PC-3 (cell line): ENCODE measurements around the gene TRIM31. TPM values are rescaled to one million over a fixed set of nuclear protein-coding genes. Genes with fewer than 3 reads are reported as not detected.

Experiments
- ATAC-seq: fragments of 200-7000 bp; cut with Tn5 transposase; 2 replicates; pipeline ENCODE4 v1.9.1; 2020; ENCODE audit warnings: mild to moderate bottlenecking, moderate library complexity
- BruUV-seq: library from RNA; stranded (reverse); fragments of 400-500 nt; replicated peaks from 2 replicates; lab custom pipeline; 2021; lab: Mats Ljungman, UMichigan
- CTCF ChIA-PET: fragments of 300-600 bp; sonication (Branson Sonifier 250); formaldehyde crosslinking; loops from one replicate; lab custom pipeline; 2022; ENCODE audit warnings: antibody characterized with exemption; lab: Charles Lee
- POLR2A ChIA-PET: fragments of 300-600 bp; sonication (Branson Sonifier 250); formaldehyde crosslinking; loops from one replicate; lab custom pipeline; 2022; ENCODE audit warnings: antibody characterized with exemption; ENCODE audit not compliant: unreplicated experiment; lab: Charles Lee
- DNase-seq: peaks from one replicate; pipeline ENCODE4 v3.0.0-alpha.2; 2015
- H2AFZ ChIP-seq: fragments of 300-600 bp; sonication (generic); 2 replicates; pipeline ENCODE4 v1.6.0; 2016; ENCODE audit warnings: antibody characterized with exemption, low read length
- H3F3A ChIP-seq: fragments of 300-600 bp; sonication (generic); one replicate; pipeline ENCODE4 v1.6.0; 2017; ENCODE audit warnings: antibody characterized with exemption, low read length, control low read depth, mild to moderate bottlenecking; ENCODE audit not compliant: unreplicated experiment
- H3K27ac ChIP-seq: fragments of 300-600 bp; sonication (generic); 2 replicates; pipeline ENCODE4 v1.5.1; 2016; ENCODE audit warnings: mild to moderate bottlenecking, low read length
- H3K27me3 ChIP-seq: fragments of 300-600 bp; sonication (generic); 2 replicates; pipeline ENCODE4 v1.6.1; 2016; ENCODE audit warnings: low read length, mixed read lengths
- H3K36me3 ChIP-seq: fragments of 300-600 bp; sonication (generic); 2 replicates; pipeline ENCODE4 v1.6.1; 2016; ENCODE audit warnings: low read depth, mixed run types, low read length, mixed read lengths
- H3K4me1 ChIP-seq: fragments of 300-600 bp; sonication (generic); 2 replicates; pipeline ENCODE4 v1.5.1; 2016; ENCODE audit warnings: low read length; ENCODE audit not compliant: insufficient read depth
- H3K4me2 ChIP-seq: fragments of 300-600 bp; sonication (generic); 2 replicates; pipeline ENCODE4 v1.6.0; 2016; ENCODE audit warnings: low read length
- H3K4me3 ChIP-seq: fragments of 300-600 bp; sonication (generic); 2 replicates; pipeline ENCODE4 v1.5.1; 2016; ENCODE audit warnings: mild to moderate bottlenecking, low read length, mixed read lengths
- H3K79me2 ChIP-seq: fragments of 300-600 bp; sonication (generic); 2 replicates; pipeline ENCODE4 v1.6.1; 2017; ENCODE audit warnings: low read length, mixed read lengths
- H3K9ac ChIP-seq: fragments of 300-600 bp; sonication (generic); 2 replicates; pipeline ENCODE4 v1.6.0; 2016; ENCODE audit warnings: mild to moderate bottlenecking, low read length
- H3K9me2 ChIP-seq: fragments of 300-600 bp; sonication (generic); replicated peaks from 2 replicates; pipeline ENCODE4 v1.6.1; 2016; ENCODE audit warnings: mixed run types, low read length, mixed read lengths
- H3K9me3 ChIP-seq: fragments of 300-600 bp; sonication (generic); 2 replicates; pipeline ENCODE4 v1.6.1; 2016; ENCODE audit warnings: low read length, mixed read lengths
- H4K20me1 ChIP-seq: fragments of 300-600 bp; sonication (generic); 2 replicates; pipeline ENCODE4 v1.6.1; 2016; ENCODE audit warnings: low read length, mixed read lengths
- EZH2 ChIP-seq: fragments of 300-600 bp; sonication (generic); IDR thresholded peaks from one replicate; pipeline ENCODE4 v1.6.1; 2017; ENCODE audit warnings: antibody characterized with exemption, mild to moderate bottlenecking, low read length; ENCODE audit not compliant: unreplicated experiment
- EZH2phosphoT487 ChIP-seq: fragments of 300-600 bp; sonication (generic); IDR thresholded peaks from 2 replicates; pipeline ENCODE4 v1.6.1; 2018; ENCODE audit warnings: mild to moderate bottlenecking, antibody characterized with exemption, low read length, borderline replicate concordance
- intact Hi-C: fragments of 100-400 bp; cut with micrococcal nuclease; formaldehyde crosslinking; loops from 2 replicates; pipeline ENCODE4 v1.9.0; 2023
- total RNA-seq: library from RNA; depleted of rRNA; stranded (reverse); fragments of >200 nt; gene quantifications from 2 replicates; pipeline ENCODE4 v1.2.3, GENCODE V29; 2014
- TF ChIP-seq, protein P1 (sequence below): fragments of 300-600 bp; sonication (generic); conservative IDR thresholded peaks from 2 replicates; pipeline ENCODE4 v1.5.1; 2017; ENCODE audit warnings: antibody characterized with exemption, low read depth, mild to moderate bottlenecking, low read length

Gene TRIM31
- total RNA-seq, 1 experiment from 2014 or later, result 0.11 TPM

DNA sequence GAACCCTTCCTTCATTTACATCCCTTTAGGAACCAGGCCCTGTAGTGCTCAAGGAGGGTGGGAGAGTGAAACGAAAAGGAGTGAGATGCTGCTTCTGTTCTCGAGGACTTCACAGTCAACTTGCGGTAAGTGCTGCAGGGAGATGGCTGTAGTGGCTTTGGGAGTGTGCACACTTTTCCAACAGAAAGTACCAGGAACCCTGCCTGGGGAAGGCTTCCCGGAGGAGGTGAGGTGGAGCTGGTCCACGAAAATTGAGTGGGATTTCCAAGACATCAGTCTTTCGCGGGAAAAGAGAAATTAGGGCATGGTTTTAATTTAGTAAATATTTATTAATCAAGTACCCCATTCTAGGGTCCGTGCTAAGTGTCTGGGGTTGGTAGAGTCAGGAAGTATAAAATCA, 12.7 kb downstream of the TRIM31 start:
- H3F3A ChIP-seq, result no peaks in the 10 kb centered on the region
- CTCF ChIA-PET, result no interaction called here
- intact Hi-C loops, result loop anchor here (2.0 kb wide), 2 partner anchors 25 to 309 kb away; partner anchors contain the start of gene RNF39
- POLR2A ChIA-PET, result no interaction called here
- ATAC-seq, result no peak
- H3K4me2 ChIP-seq, result peak overlapping the region; percentile 90
- TF ChIP-seq, protein P1, sequence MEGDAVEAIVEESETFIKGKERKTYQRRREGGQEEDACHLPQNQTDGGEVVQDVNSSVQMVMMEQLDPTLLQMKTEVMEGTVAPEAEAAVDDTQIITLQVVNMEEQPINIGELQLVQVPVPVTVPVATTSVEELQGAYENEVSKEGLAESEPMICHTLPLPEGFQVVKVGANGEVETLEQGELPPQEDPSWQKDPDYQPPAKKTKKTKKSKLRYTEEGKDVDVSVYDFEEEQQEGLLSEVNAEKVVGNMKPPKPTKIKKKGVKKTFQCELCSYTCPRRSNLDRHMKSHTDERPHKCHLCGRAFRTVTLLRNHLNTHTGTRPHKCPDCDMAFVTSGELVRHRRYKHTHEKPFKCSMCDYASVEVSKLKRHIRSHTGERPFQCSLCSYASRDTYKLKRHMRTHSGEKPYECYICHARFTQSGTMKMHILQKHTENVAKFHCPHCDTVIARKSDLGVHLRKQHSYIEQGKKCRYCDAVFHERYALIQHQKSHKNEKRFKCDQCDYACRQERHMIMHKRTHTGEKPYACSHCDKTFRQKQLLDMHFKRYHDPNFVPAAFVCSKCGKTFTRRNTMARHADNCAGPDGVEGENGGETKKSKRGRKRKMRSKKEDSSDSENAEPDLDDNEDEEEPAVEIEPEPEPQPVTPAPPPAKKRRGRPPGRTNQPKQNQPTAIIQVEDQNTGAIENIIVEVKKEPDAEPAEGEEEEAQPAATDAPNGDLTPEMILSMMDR, result no peak
- TF ChIP-seq EZH2phosphoT487 (no peak), EZH2 (no peak)
- no peaks in the 10 kb centered on the region for H3K9me2 ChIP-seq
- peak overlapping the region; percentile 75 for H3K4me3 ChIP-seq
- no peaks in the 10 kb centered on the region for H3K79me2 ChIP-seq
- BruUV-seq, result TSS peak; percentile 30
- no peak overlapping the region for H3K27ac ChIP-seq
- no peaks in the 10 kb centered on the region for H3K9me3 ChIP-seq
- peaks cover 40% of the 10 kb centered on the region for H3K4me1 ChIP-seq
- H3K36me3 ChIP-seq, result no peaks in the 10 kb centered on the region
- H3K9ac ChIP-seq, result peak overlapping the region; percentile 42; the same call in 1 of the 2 replicates
- peak overlapping the region; percentile 92 for H2AFZ ChIP-seq
- no peak for DNase-seq
- H3K27me3 ChIP-seq, result no peaks in the 10 kb centered on the region
- H4K20me1 ChIP-seq, result no peaks in the 10 kb centered on the region

DNA sequence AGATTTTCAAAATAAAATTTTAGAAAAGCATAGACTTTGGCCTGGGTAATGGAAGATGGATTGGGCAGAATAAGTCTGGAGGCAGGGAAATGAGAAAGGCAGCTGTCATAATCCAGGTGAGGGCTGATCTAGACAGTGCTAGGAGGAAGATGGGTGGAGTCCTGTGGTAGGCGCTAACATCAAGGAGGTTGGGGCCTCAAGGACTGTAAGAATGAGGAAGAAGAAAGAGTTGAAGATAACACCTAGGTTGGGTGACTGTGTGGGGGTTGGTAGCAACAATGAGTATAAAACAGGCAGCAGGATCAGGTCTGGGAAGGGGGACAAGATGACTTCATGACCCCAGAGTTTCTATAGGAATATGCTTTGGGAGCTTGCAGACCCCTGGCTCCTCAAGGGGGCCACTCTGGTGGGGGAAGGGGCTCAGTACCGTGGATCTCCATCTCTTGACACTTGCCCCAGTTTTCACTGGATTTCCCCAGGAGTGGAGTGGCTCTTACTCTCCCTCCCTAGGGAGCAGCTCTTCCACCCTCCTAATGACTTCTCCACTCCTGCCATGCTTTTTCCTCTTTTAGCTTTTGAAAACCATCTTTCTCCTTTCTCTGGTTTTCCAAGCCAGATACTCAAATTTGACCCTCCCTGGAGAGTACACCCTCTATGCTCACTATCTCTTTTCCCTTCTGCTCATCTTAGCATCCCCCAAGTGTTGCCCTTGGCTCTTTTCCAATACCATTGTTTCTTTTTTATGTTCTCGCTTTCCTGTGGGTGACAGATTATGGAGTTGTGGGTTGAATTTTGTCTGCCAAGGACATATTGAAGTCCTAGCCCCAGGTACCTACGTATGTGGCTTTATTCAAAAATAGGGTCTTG, 14.8 kb downstream of the TRIM31 start:
- Histone ChIP-seq H3K4me1 (peaks cover 39% of the 10 kb centered on the region), H3K27ac (no peak overlapping the region), H3K27me3 (no peaks in the 10 kb centered on the region), H3K36me3 (no peaks in the 10 kb centered on the region), H3K9me2 (no peaks in the 10 kb centered on the region), H3K4me2 (no peak overlapping the region), H3K9ac (no peak overlapping the region), H3K4me3 (no peak overlapping the region), H2AFZ (no peak overlapping the region), H3F3A (no peaks in the 10 kb centered on the region), H3K9me3 (no peaks in the 10 kb centered on the region), H3K79me2 (no peaks in the 10 kb centered on the region), H4K20me1 (no peaks in the 10 kb centered on the region)
- DNase-seq, result no peak
- POLR2A ChIA-PET, result no interaction called here
- CTCF ChIA-PET, result no interaction called here
- intact Hi-C loops, result no loop called here
- ATAC-seq, result no peak
- BruUV-seq, result no TSS peak
- TF ChIP-seq EZH2phosphoT487, result no peak
- no peak for TF ChIP-seq EZH2
- TF ChIP-seq, protein P1, result no peak

DNA sequence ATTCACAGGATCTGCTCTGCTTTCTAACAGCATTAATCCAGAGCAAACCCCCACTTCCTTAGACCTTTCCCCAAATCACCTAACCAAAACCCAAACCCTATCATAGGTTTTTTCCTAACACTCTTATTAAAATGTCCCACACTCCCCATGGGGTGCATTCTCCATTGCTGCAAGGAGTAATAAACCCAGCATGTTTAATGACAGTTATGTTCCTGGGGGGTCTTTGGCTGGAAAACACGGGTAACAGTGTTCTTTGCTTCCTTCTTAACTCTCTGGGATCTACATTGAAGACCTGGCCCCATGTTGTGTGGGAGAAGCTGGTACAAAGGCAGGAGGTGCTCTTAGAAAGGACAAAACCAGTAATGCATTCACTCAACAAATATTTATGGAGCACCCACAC, 16.1 kb downstream of the TRIM31 start:
- TF ChIP-seq, protein P1, result no peak
- TF ChIP-seq EZH2 (no peak), EZH2phosphoT487 (no peak)
- Histone ChIP-seq H3K27ac (no peak overlapping the region), H3K79me2 (no peaks in the 10 kb centered on the region), H2AFZ (no peak overlapping the region), H3K4me3 (no peak overlapping the region), H3K27me3 (no peaks in the 10 kb centered on the region), H3K9ac (no peak overlapping the region), H4K20me1 (no peaks in the 10 kb centered on the region), H3F3A (no peaks in the 10 kb centered on the region), H3K9me3 (no peaks in the 10 kb centered on the region), H3K4me1 (peaks cover 33% of the 10 kb centered on the region), H3K36me3 (no peaks in the 10 kb centered on the region), H3K9me2 (no peaks in the 10 kb centered on the region), H3K4me2 (no peak overlapping the region)
- BruUV-seq, result no TSS peak
- POLR2A ChIA-PET, result no interaction called here
- CTCF ChIA-PET, result no interaction called here
- ATAC-seq, result no peak
- DNase-seq, result no peak
- intact Hi-C loops, result no loop called here
